HEK293T (cell line): ENCODE results near the gene RFX3.

Experiments used
- ARNT ChIP-seq: fragments of 450-650 bp; IDR thresholded peaks from 2 replicates; pipeline ENCODE4 v1.6.1; 2017; ENCODE audit warnings: mild to moderate bottlenecking
- BHLHE40 ChIP-seq: fragments of 450-650 bp; IDR thresholded peaks from 2 replicates; pipeline ENCODE4 v1.6.1; 2016; ENCODE audit warnings: mild to moderate bottlenecking, moderate library complexity, borderline replicate concordance
- ELF4 ChIP-seq: fragments of 450-650 bp; IDR thresholded peaks from 2 replicates; pipeline ENCODE4 v1.6.1; 2017; ENCODE audit warnings: antibody characterized with exemption
- FOXK2 ChIP-seq: fragments of 450-650 bp; IDR thresholded peaks from 2 replicates; pipeline ENCODE4 v1.6.1; 2016; ENCODE audit warnings: mild to moderate bottlenecking
- FOXM1 ChIP-seq: fragments of 450-650 bp; IDR thresholded peaks from 2 replicates; pipeline ENCODE4 v1.6.1; 2017; ENCODE audit warnings: mild to moderate bottlenecking, borderline replicate concordance
- LEF1 ChIP-seq: fragments of 450-650 bp; IDR thresholded peaks from 2 replicates; pipeline ENCODE4 v1.6.1; 2017; ENCODE audit warnings: mild to moderate bottlenecking, borderline replicate concordance
- NFRKB ChIP-seq: fragments of 450-650 bp; IDR thresholded peaks from 2 replicates; pipeline ENCODE4 v1.6.1; 2016; ENCODE audit warnings: mild to moderate bottlenecking, moderate library complexity
- PKNOX1 ChIP-seq: fragments of 450-650 bp; IDR thresholded peaks from 2 replicates; pipeline ENCODE4 v1.6.1; 2016
- SP1 ChIP-seq: fragments of 450-650 bp; IDR thresholded peaks from 2 replicates; pipeline ENCODE4 v1.6.1; 2017
- SUZ12 ChIP-seq: fragments of 450-650 bp; IDR thresholded peaks from 2 replicates; pipeline ENCODE4 v1.6.1; 2016; ENCODE audit warnings: mild to moderate bottlenecking
- TARDBP ChIP-seq: fragments of 450-650 bp; IDR thresholded peaks from 2 replicates; pipeline ENCODE4 v1.6.1; 2016
- ZNF384 ChIP-seq: fragments of 450-650 bp; IDR thresholded peaks from 2 replicates; pipeline ENCODE4 v1.6.1; 2016

GRCh38 chr9:3473405-3473804 is 52.4 kb downstream of the RFX3 start:
- TF ChIP-seq BHLHE40 (no peak), SP1 (no peak), SUZ12 (no peak), ARNT (no peak), ZNF384 (no peak), NFRKB (no peak), FOXM1 (no peak), FOXK2 (no peak), PKNOX1 (no peak), ELF4 (no peak), TARDBP (no peak), LEF1 (no peak)
